Mesodermal cell (in vitro differentiated cells): ENCODE measurements around the gene ZNF207. TPM values are rescaled to one million over a fixed set of nuclear protein-coding genes. Genes with fewer than 3 reads are reported as not detected.
"Not testable (repeated sequence)": the region's sequence is repeated elsewhere in the genome, so short reads cannot be mapped to it uniquely, and the experiment has no call there.

Source experiments
- H3K27ac ChIP-seq: 2 replicates; pipeline ENCODE4 v1.7.0; 2013; ENCODE audit warnings: mild to moderate bottlenecking, low read depth, low read length, moderate library complexity; ENCODE audit not compliant: severe bottlenecking
- H3K36me3 ChIP-seq: 2 replicates; pipeline ENCODE4 v1.7.1; 2013; ENCODE audit warnings: mild to moderate bottlenecking, low read length, moderate library complexity; ENCODE audit not compliant: control insufficient read depth, insufficient read depth
- H3K4me1 ChIP-seq: one replicate; pipeline ENCODE4 v1.7.1; 2013; ENCODE audit warnings: mild to moderate bottlenecking, low read length; ENCODE audit not compliant: insufficient read depth, control insufficient read depth, poor library complexity, severe bottlenecking
- H3K4me3 ChIP-seq: 2 replicates; pipeline ENCODE4 v1.7.0; 2013; ENCODE audit warnings: low read length, control low read depth, mild to moderate bottlenecking; ENCODE audit not compliant: insufficient read depth, poor library complexity, severe bottlenecking; ENCODE audit errors: extremely low read depth
- H3K9me3 ChIP-seq: 2 replicates; pipeline ENCODE4 v1.7.1; 2013; ENCODE audit warnings: mild to moderate bottlenecking, low read length, moderate library complexity; ENCODE audit not compliant: control insufficient read depth
- WGBS, 2 experiments: methylation state at CpG; one replicate each; pipeline ENCODE4 v1.1.5; 2013; ENCODE audit warnings: missing lambda C conversion rate in 2 of 2; ENCODE audit not compliant: insufficient coverage in 2 of 2; 5-methylcytosine and 5-hydroxymethylcytosine counted together
- polyA plus RNA-seq, 2 experiments: library from polyadenylated mRNA; stranded (reverse); fragments of 50-300 nt; gene quantifications; one replicate each; pipeline ENCODE4 v1.2.3, GENCODE V29; 2013

The ZNF207 gene
- polyA plus RNA-seq (2013, experiment 1 of 2): 189 TPM
- 189 TPM for polyA plus RNA-seq (2013, experiment 2 of 2)

DNA sequence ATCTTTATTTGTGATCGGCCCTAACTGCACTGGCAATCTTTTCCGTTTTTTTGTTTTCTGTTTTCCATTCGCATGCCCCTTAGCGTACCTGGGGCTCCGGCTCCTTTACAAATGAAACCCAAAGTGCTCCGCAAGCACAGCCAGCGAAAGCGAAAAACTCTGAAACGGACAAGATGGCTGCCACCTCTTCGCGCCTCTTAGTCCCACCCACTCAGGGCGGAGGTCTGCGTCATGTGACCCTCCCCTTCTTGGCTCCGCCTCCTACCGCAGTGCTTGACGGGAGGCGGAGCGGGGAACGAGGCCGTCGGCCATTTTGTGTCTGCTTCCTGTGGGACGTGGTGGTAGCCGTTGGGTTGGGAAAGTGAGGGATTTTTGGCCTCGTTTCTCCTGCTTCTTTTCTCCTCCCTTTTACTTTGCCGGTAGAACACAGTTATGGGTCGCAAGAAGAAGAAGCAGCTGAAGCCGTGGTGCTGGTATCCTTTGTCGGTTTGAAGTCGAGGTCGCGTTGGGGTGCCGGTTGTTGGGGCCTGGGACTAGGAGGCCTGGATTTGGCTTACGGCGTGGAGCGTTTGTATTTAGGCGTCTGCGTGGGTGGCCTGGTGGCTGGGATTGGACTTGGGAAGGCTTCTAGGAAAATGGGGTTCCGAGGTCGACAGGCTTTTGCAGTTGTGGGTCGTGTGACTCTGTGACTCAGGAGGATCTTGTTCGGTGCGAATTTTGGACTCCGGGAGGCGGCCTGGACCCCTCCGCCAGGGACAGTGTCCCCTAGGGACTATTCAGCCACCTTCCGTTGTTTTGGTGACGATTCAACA is at the start of gene ZNF207:
Gene ZNF207, plus strand, starts transcription at position 304 of the 812 bp plus-strand sequence. Its CDS starts 129 bp downstream, at position 433.
- peak within 1 kb of the TSS; percentile 95 for H3K4me3 ChIP-seq
- H3K4me1 ChIP-seq: peaks cover 11% of the 10 kb centered on the region
- peaks cover 34% of the 10 kb centered on the region for H3K36me3 ChIP-seq
- H3K27ac ChIP-seq: peak within 1 kb of the TSS; percentile 99
- 0 to 1% methylated on average over 31 to 32 of the region's 47 CpGs for WGBS, 2 experiments
- no peaks in the 10 kb centered on the region for H3K9me3 ChIP-seq

DNA sequence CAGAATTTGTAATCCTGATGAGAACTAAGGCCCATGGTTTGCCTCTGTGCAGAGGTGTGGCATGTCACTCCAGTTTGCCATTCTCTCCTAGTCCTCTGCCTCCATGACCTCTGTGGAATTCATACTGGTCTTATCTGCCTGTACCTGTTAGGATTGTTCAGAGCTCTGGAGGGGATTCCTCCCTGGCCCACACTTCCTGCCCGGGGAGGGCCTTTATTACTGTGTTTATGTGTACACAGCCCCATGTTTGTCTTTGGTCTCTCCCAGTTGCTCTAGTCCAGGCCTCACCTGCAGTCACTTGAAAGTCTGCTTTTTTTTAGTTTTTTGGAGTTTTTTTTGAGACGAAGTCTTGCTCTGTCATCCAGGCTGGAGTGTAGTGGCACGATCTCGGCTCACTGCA is 47.9 kb upstream of the ZNF207 start:
- H3K4me1 ChIP-seq: peaks cover 18% of the 10 kb centered on the region
- no peak overlapping the region for H3K4me3 ChIP-seq
- H3K36me3 ChIP-seq: no peaks in the 10 kb centered on the region
- no peak overlapping the region for H3K27ac ChIP-seq
- 80 to 93% methylated on average over 4 of the region's 4 CpGs for WGBS, 2 experiments
- no peaks in the 10 kb centered on the region for H3K9me3 ChIP-seq

DNA sequence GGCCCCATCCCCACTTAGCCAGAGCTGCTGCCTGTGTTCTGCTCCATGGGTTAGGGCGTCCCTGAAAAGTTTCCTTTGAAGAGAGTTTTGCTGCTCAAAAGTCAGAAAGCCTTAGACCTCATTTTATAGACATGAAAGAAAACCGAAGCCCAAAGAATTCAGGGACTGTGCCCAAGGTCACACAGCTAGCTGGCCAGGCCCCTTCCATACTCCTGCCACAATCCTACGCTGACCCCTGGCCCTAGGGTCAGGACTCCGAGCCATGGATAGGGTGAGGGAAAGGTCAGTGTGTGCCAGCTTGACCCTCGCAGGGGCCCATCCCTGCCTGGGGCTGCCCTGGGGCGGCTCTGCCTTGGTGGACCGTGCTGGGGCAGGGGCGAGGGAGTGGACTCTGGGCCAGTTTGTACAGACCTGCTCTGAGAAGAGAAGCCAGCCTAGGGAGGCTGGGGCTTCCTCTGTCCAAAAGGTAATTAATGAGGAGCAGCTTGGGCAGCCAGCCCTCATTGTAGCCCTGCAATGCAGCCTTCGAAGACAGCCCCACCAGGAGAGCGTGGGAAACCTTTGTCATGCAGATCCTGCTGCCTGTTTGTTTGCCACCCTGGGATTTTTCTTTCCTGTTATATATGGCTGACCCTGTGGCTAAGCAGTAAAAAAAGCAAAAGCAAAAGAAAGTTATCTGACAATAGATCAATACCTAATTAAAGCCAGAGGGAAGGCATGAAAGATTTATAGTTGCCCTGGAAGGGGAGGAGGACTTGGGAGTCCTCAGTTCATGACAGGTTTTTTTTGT is 46.9 kb upstream of the ZNF207 start:
- Histone ChIP-seq H3K36me3 (no peaks in the 10 kb centered on the region), H3K4me1 (peaks cover 18% of the 10 kb centered on the region), H3K4me3 (no peak overlapping the region), H3K27ac (peak overlapping the region; percentile 66), H3K9me3 (no peaks in the 10 kb centered on the region)
- WGBS, 2 experiments: 34 to 58% methylated on average over 8 to 9 of the region's 10 CpGs

DNA sequence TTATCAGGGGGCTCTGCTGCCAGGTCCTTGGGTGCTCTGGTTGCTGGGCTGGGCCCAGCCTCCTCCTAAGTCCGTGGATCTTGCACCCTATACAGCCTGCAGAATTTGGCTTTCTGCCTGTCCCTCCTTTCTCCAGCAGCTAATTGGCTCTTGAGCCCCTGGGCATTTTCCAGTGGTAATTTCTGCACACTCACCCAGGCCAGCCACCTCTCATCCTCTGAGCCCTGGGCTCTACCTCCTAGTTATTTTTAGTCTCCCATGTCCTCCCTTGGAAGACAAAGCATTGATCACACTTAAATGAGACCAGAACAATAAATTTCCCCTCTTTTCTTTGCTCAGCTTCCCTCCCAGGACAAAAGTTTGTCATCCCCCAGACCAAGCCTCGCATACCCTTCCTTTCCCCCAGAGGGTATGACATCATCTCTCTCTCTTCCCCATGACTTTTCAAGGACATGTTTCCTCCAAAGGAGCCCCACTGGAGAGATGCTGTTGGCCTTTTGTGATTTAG is 46.1 kb upstream of the ZNF207 start:
- H3K27ac ChIP-seq: peak overlapping the region; percentile 66
- peaks cover 18% of the 10 kb centered on the region for H3K4me1 ChIP-seq
- H3K4me3 ChIP-seq: no peak overlapping the region
- no peaks in the 10 kb centered on the region for H3K36me3 ChIP-seq
- WGBS, 2 experiments: 39 to 43% methylated on average over 2 of the region's 2 CpGs
- H3K9me3 ChIP-seq: no peaks in the 10 kb centered on the region

DNA sequence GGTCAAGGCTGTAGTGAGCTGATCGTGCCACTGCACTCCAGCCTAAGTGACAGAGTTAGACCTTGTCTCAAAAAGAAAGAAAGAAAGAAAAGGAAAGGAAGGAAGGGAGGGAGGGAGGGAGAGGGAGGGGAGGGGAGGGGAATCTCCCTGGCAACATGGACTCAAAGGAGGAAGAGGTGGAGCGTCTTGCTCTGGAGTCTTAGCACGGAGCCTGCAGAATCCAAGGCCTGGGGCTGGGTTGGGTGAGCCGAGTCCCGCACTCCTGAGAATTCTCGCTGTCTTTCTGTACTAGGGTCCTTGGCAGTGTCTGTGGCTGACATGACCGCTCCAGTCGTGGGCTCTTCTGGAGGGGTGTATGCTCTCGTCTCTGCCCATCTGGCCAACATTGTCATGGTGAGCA is 44.9 kb upstream of the ZNF207 start:
- 64 to 79% methylated on average over 8 to 9 of the region's 9 CpGs for WGBS, 2 experiments
- no peaks in the 10 kb centered on the region for H3K36me3 ChIP-seq
- H3K4me3 ChIP-seq: no peak overlapping the region
- peaks cover 18% of the 10 kb centered on the region for H3K4me1 ChIP-seq
- H3K27ac ChIP-seq: no peak overlapping the region
- H3K9me3 ChIP-seq: no peaks in the 10 kb centered on the region

DNA sequence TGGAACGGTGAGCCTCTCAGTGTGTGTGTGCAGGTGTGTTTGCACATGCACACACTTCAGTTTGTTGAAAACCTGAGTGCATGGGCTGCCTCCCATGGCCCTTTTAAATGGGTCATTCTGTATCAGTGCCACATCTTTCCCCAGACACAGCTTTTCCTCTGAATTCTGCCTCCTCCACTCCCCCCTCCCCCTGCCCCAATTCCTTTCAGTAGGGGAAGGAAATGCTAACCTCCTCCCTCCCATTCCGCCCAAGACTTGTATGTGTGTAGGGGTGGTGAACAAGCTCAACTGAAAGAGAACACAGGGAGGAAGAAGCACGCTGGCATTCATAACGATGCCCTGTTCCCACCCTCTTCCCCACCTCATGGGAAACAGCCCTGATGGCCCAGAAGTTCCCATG is 42.3 kb upstream of the ZNF207 start:
- Histone ChIP-seq H3K9me3 (no peaks in the 10 kb centered on the region), H3K27ac (no peak overlapping the region), H3K4me3 (no peak overlapping the region), H3K4me1 (peaks cover 18% of the 10 kb centered on the region), H3K36me3 (no peaks in the 10 kb centered on the region)
- WGBS, 2 experiments: 64 to 80% methylated on average over 1 of the region's 4 CpGs

DNA sequence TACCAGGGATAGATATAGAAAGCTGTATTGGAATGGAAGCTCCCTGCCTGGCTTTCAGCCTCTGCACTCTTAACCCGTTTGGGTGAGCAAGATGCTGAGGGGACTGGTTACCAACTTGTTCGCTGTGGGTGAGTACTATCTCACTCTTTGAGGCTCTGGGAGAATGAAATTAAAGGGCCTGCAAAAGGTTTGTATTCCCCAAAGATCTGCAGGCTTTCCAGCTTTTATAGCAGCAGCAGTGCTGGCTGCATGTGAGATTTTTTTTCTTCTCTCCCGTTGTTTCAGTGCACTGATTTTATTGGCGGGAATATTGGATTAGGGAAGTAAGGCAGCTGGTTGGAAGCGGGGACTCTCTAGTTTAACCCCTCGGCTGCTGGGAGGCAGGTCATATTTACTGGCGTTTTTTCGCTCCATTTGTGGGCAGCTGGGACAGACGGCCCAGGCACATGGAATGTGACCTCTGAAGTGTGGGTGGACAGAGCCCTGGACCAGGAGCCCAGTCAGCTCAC is 38.9 kb upstream of the ZNF207 start:
- no peak overlapping the region for H3K27ac ChIP-seq
- WGBS, 2 experiments: 42 to 43% methylated on average over 7 of the region's 9 CpGs
- H3K4me1 ChIP-seq: no peaks in the 10 kb centered on the region
- H3K4me3 ChIP-seq: no peak overlapping the region
- H3K36me3 ChIP-seq: no peaks in the 10 kb centered on the region
- no peaks in the 10 kb centered on the region for H3K9me3 ChIP-seq

DNA sequence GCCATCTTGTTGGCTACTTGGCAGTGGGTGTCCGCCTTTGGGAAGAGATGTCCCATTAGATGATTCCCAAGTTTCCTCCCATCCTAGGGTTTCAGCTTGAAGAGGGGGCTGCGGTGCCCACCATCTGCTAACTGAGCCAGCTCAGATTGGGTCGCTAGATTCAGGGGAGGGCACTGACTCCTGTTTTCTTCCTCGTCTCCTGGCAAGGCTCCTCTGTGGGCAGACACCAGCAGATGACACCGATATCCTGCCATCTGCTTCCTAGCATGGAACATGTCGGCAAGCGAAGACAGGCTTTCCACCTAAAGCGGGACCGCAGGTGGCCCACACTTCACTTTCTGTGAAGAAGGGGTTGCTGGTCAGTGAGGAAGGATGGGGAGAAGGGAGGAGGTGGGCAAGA is 35.3 kb upstream of the ZNF207 start:
- Histone ChIP-seq H3K4me3 (no peak overlapping the region), H3K9me3 (no peaks in the 10 kb centered on the region), H3K36me3 (no peaks in the 10 kb centered on the region), H3K4me1 (no peaks in the 10 kb centered on the region), H3K27ac (no peak overlapping the region)
- WGBS, 2 experiments: 89 to 92% methylated on average over 9 of the region's 9 CpGs

DNA sequence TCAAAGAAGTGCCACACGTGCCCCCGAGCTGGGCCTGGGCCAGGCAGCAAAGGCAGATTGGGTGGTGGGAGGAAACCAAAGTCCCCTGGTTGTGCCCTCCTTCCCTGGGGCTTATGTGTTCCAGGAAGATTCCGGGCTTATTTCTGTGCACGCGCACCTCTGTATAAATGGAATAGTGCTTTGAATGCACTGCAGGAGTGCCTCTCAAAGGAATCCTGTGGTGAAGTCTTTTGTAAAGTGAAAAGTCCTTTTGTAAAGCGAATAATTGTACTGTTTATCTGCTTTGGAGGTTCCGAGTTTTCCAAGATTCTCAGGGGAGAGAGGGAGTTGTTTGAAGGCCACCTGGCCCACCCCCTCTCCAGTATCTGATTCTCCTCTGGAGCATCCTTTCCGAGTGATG is 34.8 kb upstream of the ZNF207 start:
- no peak overlapping the region for H3K4me3 ChIP-seq
- no peaks in the 10 kb centered on the region for H3K4me1 ChIP-seq
- WGBS, 2 experiments: 86 to 87% methylated on average over 4 to 8 of the region's 8 CpGs

DNA sequence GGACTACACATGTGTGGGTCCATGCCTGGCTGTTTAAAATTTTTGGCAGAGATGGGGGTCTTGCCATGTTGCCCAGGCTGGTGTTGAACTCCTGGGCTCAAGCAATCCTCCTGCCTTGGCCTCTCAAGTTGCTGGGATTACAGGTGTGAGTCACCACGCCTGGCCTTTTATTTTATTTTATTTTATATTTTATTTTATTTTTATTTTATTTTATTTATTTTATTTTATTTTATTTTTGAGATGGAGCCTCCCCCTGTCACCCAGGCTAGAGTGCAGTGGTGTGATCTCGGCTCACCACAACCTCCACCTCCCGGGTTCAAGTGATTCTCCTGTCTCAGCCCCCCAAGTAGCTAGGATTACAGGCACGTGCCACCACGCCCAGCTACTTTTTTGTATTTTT is 33.3 kb upstream of the ZNF207 start:
- 93 to 100% methylated on average over 2 to 4 of the region's 5 CpGs for WGBS, 2 experiments

More for the DNA sequence above, 34.8 kb upstream of the ZNF207 start:
- no peak overlapping the region for H3K27ac ChIP-seq
- H3K9me3 ChIP-seq: no peaks in the 10 kb centered on the region
- no peaks in the 10 kb centered on the region for H3K36me3 ChIP-seq

More for the DNA sequence above, 33.3 kb upstream of the ZNF207 start:
- not testable (repeated sequence) for H3K9me3 ChIP-seq, H3K4me3 ChIP-seq, H3K36me3 ChIP-seq, H3K27ac ChIP-seq, H3K4me1 ChIP-seq
